ENCODE results near the gene PPEF2.

GRCh38 chr4:75920327-75920726, 18.1 kb upstream of the PPEF2 start:
- TF ChIP-seq EZH2 (optimal IDR thresholded peaks at IDR 0.05; ENCODE audit: low read depth, low read length), result no peak
- TF ChIP-seq CTCF (IDR thresholded peaks at IDR 0.05; ENCODE audit: low read length), result no peak
- no peak for TF ChIP-seq EZH2phosphoT487 (IDR thresholded peaks at IDR 0.05; ENCODE audit: low read length)
